ENCODE results near the gene VLDLR. TPM values are rescaled to one million over a fixed set of nuclear protein-coding genes. Genes with fewer than 3 reads are reported as not detected.

VLDLR gene
- total and polyA plus RNA-seq, 2 experiments from 2014 or later = 12.2 to 20.4 TPM

DNA sequence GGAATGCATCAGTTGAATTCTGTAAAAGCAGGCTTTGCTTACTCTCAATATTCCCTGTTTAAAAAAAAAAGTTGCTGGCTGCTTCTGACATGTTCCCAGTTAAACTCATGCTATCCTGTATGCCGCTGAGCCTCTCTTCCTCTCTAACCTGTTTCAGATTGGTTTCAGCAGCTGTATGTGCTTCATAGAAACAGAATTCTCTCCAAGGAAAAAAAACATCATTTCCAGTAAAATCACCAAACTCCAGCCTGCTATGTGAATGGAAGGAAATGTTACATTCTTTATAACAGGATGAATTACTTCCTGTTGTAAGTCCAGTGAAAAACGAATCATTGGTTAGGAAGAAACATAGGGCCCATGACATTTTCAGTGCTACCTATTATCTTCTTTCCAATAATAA lies 70.0 kb downstream of the VLDLR start:
- WGBS (ENCODE audit: low lambda C conversion rate, missing lambda C conversion rate) = 52% methylated on average over 2 of the region's 2 CpGs
- H3K4me1 ChIP-seq (ENCODE audit: insufficient read depth) = no peaks in the 10 kb centered on the region
- no peak overlapping the region for H2AFZ ChIP-seq
- TF ChIP-seq EZH2phosphoT487 (IDR thresholded peaks at IDR 0.05; ENCODE audit: low read depth, severe bottlenecking, unreplicated experiment) (no peak), EZH2 (IDR thresholded peaks at IDR 0.05; ENCODE audit: borderline replicate concordance) (no peak)
- TF ChIP-seq, protein P1, sequence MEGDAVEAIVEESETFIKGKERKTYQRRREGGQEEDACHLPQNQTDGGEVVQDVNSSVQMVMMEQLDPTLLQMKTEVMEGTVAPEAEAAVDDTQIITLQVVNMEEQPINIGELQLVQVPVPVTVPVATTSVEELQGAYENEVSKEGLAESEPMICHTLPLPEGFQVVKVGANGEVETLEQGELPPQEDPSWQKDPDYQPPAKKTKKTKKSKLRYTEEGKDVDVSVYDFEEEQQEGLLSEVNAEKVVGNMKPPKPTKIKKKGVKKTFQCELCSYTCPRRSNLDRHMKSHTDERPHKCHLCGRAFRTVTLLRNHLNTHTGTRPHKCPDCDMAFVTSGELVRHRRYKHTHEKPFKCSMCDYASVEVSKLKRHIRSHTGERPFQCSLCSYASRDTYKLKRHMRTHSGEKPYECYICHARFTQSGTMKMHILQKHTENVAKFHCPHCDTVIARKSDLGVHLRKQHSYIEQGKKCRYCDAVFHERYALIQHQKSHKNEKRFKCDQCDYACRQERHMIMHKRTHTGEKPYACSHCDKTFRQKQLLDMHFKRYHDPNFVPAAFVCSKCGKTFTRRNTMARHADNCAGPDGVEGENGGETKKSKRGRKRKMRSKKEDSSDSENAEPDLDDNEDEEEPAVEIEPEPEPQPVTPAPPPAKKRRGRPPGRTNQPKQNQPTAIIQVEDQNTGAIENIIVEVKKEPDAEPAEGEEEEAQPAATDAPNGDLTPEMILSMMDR (IDR thresholded peaks at IDR 0.05; ENCODE audit: poor library complexity) = no peak
- H3K9me2 ChIP-seq (replicated peaks; ENCODE audit: insufficient read depth) = no peaks in the 10 kb centered on the region
- no peak overlapping the region for H3K4me3 ChIP-seq
- H3K27me3 ChIP-seq = no peaks in the 10 kb centered on the region
- H3K79me2 ChIP-seq = no peaks in the 10 kb centered on the region
- H3K4me2 ChIP-seq = no peak overlapping the region
- no peaks in the 10 kb centered on the region for H3K36me3 ChIP-seq (replicated peaks; ENCODE audit: insufficient read depth, low read depth)
- no peak for DNase-seq (ENCODE audit: low spot score)
- H4K20me1 ChIP-seq (ENCODE audit: insufficient read depth, poor library complexity, severe bottlenecking) = no peaks in the 10 kb centered on the region
- H3K27ac ChIP-seq = no peak overlapping the region
- no peaks in the 10 kb centered on the region for H3K9me3 ChIP-seq (ENCODE audit: low read depth)

GRCh38 chr9:2693056-2693455 lies 71.5 kb downstream of the VLDLR start:
- no peak overlapping the region for H3K27ac ChIP-seq
- no peaks in the 10 kb centered on the region for H3K27me3 ChIP-seq
- TF ChIP-seq, protein P1 (IDR thresholded peaks at IDR 0.05; ENCODE audit: poor library complexity) = no peak
- TF ChIP-seq EZH2phosphoT487 (IDR thresholded peaks at IDR 0.05; ENCODE audit: low read depth, severe bottlenecking, unreplicated experiment) (no peak), EZH2 (IDR thresholded peaks at IDR 0.05; ENCODE audit: borderline replicate concordance) (no peak)
- no peaks in the 10 kb centered on the region for H3K79me2 ChIP-seq
- H3K4me2 ChIP-seq = no peak overlapping the region
- no peaks in the 10 kb centered on the region for H3K9me3 ChIP-seq (ENCODE audit: low read depth)
- H3K4me1 ChIP-seq (ENCODE audit: insufficient read depth) = no peaks in the 10 kb centered on the region
- WGBS (ENCODE audit: low lambda C conversion rate, missing lambda C conversion rate) = 95% methylated on average over 3 of the region's 3 CpGs
- no peaks in the 10 kb centered on the region for H4K20me1 ChIP-seq (ENCODE audit: insufficient read depth, poor library complexity, severe bottlenecking)
- no peaks in the 10 kb centered on the region for H3K36me3 ChIP-seq (replicated peaks; ENCODE audit: insufficient read depth, low read depth)
- no peaks in the 10 kb centered on the region for H3K9me2 ChIP-seq (replicated peaks; ENCODE audit: insufficient read depth)
- H2AFZ ChIP-seq = no peak overlapping the region
- no peak overlapping the region for H3K4me3 ChIP-seq
- no peak for DNase-seq (ENCODE audit: low spot score)

GRCh38 chr9:2697492-2697891 lies 75.9 kb downstream of the VLDLR start:
- no peak overlapping the region for H3K4me3 ChIP-seq
- DNase-seq (ENCODE audit: low spot score) = no peak
- H3K9me3 ChIP-seq (ENCODE audit: low read depth) = no peaks in the 10 kb centered on the region
- no peaks in the 10 kb centered on the region for H3K9me2 ChIP-seq (replicated peaks; ENCODE audit: insufficient read depth)
- no peak overlapping the region for H3K4me2 ChIP-seq
- 90% methylated on average over 3 of the region's 3 CpGs for WGBS (ENCODE audit: low lambda C conversion rate, missing lambda C conversion rate)
- H3K27me3 ChIP-seq = no peaks in the 10 kb centered on the region
- no peaks in the 10 kb centered on the region for H4K20me1 ChIP-seq (ENCODE audit: insufficient read depth, poor library complexity, severe bottlenecking)
- no peak for TF ChIP-seq EZH2 (IDR thresholded peaks at IDR 0.05; ENCODE audit: borderline replicate concordance)
- no peak for TF ChIP-seq EZH2phosphoT487 (IDR thresholded peaks at IDR 0.05; ENCODE audit: low read depth, severe bottlenecking, unreplicated experiment)
- TF ChIP-seq, protein P1 (IDR thresholded peaks at IDR 0.05; ENCODE audit: poor library complexity) = no peak
- H3K27ac ChIP-seq = no peak overlapping the region
- H3K79me2 ChIP-seq = no peaks in the 10 kb centered on the region
- H2AFZ ChIP-seq = no peak overlapping the region
- H3K4me1 ChIP-seq (ENCODE audit: insufficient read depth) = no peaks in the 10 kb centered on the region
- H3K36me3 ChIP-seq (replicated peaks; ENCODE audit: insufficient read depth, low read depth) = no peaks in the 10 kb centered on the region

DNA sequence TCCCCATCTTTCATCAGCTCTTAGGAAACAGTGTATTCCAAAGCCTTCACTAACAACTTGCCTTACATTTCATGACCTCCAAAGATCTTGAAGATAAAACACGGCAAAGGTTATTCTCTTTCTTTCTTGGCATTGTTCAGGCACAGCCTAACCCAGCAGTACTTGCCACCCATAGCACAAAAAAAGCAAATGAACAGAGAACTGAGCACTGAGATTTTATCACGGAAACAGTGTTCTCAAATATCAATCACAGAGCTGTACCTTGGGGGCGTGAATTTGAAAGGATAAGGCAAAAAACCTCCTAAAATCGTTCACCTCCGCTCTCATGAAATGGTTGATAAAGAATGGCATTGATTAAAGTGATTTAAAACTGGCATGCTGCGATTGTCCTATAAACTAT lies 78.8 kb downstream of the VLDLR start:
- Histone ChIP-seq H4K20me1 (ENCODE audit: insufficient read depth, poor library complexity, severe bottlenecking) (no peaks in the 10 kb centered on the region), H3K79me2 (no peaks in the 10 kb centered on the region), H2AFZ (no peak overlapping the region), H3K27ac (no peak overlapping the region), H3K4me3 (no peak overlapping the region), H3K4me1 (ENCODE audit: insufficient read depth) (no peaks in the 10 kb centered on the region), H3K36me3 (replicated peaks; ENCODE audit: insufficient read depth, low read depth) (no peaks in the 10 kb centered on the region), H3K27me3 (no peaks in the 10 kb centered on the region), H3K9me3 (ENCODE audit: low read depth) (no peaks in the 10 kb centered on the region), H3K9me2 (replicated peaks; ENCODE audit: insufficient read depth) (no peaks in the 10 kb centered on the region), H3K4me2 (no peak overlapping the region)
- 52% methylated on average over 6 of the region's 6 CpGs for WGBS (ENCODE audit: low lambda C conversion rate, missing lambda C conversion rate)
- no peak for TF ChIP-seq EZH2phosphoT487 (IDR thresholded peaks at IDR 0.05; ENCODE audit: low read depth, severe bottlenecking, unreplicated experiment)
- TF ChIP-seq, protein P1 (IDR thresholded peaks at IDR 0.05; ENCODE audit: poor library complexity) = no peak
- TF ChIP-seq EZH2 (IDR thresholded peaks at IDR 0.05; ENCODE audit: borderline replicate concordance) = no peak
- no peak for DNase-seq (ENCODE audit: low spot score)

All from hepatocyte (in vitro differentiated cells).